ENCODE data around the gene TUSC2. TPM values are rescaled to one million over a fixed set of nuclear protein-coding genes. Genes with fewer than 3 reads are reported as not detected.
A peak's percentile ranks its signal among the peaks of the same experiment; 100 is the strongest.

TUSC2 gene
- polyA plus RNA-seq, 1 of the 3 experiments (the other 2 are of a cell fraction), result 58.7 TPM

GRCh38 chr3:50303013-50303815, 24.8 kb downstream of the TUSC2 start, which contains the start of gene HYAL1:
Gene HYAL1 (minus strand): TSS chr3:50303574. CDS start chr3:50302956, 618 bp downstream.
- POLR2A ChIA-PET, result no interaction called here
- Histone ChIP-seq H3K4me1 (ENCODE audit: control insufficient read depth in 1 of 2, insufficient read depth in 2 of 2, low read depth in 1 of 2, low read length in 1 of 2) (peaks cover 7 to 34% of the 10 kb centered on the region in 2 experiments; a peak in 2 of 4 replicates), H3K9me3 (0 out of 2 replicates have a peak, but pooled peaks cover 7% of the 10 kb centered on the region), H3K9ac (no peak within 1 kb of the TSS), H2AFZ (ENCODE audit: low read depth) (no peak within 1 kb of the TSS), H3F3A (replicated peaks; ENCODE audit: insufficient read depth) (peaks cover 2% of the 10 kb centered on the region), H3K27me3 (ENCODE audit: insufficient read depth) (no peaks in the 10 kb centered on the region), H3K4me2 (no peak within 1 kb of the TSS), H3K27ac (ENCODE audit: low read depth in 2 of 2, low read length in 1 of 2) (peak within 1 kb of the TSS in 1 of 2 experiments; percentile 76; a peak in 2 of 4 replicates), H4K20me1 (ENCODE audit: insufficient read depth) (no peaks in the 10 kb centered on the region), H3K36me3 (replicated peaks in 1 of 2; ENCODE audit: control insufficient read depth in 1 of 2, insufficient read depth in 2 of 2, low read length in 1 of 2) (no peaks in the 10 kb centered on the region), H3K79me2 (ENCODE audit: insufficient read depth) (peaks cover 6% of the 10 kb centered on the region; the same call in 1 of the 2 replicates), H3K4me3 (ENCODE audit: low read depth in 2 of 2, low read length in 1 of 2) (no peak within 1 kb of the TSS), H3K9me2 (no peaks in the 10 kb centered on the region)
- TF ChIP-seq, protein P1, sequence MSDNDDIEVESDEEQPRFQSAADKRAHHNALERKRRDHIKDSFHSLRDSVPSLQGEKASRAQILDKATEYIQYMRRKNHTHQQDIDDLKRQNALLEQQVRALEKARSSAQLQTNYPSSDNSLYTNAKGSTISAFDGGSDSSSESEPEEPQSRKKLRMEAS (IDR thresholded peaks at IDR 0.05; ENCODE audit: low read depth), result no peak
- no peak for TF ChIP-seq CTCF (IDR thresholded peaks at IDR 0.05)
- no peak for TF ChIP-seq JUND (IDR thresholded peaks at IDR 0.05)
- peak; percentile 42 for TF ChIP-seq RAD21 (IDR thresholded peaks at IDR 0.05; ENCODE audit: low read length)
- no peak for TF ChIP-seq NFIC (IDR thresholded peaks at IDR 0.05; ENCODE audit: borderline replicate concordance)
- TF ChIP-seq RXRA (IDR thresholded peaks at IDR 0.05; ENCODE audit: borderline replicate concordance, low read depth), result no peak
- TF ChIP-seq TAF1 (IDR thresholded peaks at IDR 0.05; ENCODE audit: borderline replicate concordance, low read depth, low read length), result no peak
- TF ChIP-seq GABPA (IDR thresholded peaks at IDR 0.05; ENCODE audit: low read depth), result no peak
- WGBS (ENCODE audit: low lambda C conversion rate), result 87% methylated on average over 4 of the region's 14 CpGs
- DNase-seq, result peak; percentile 70
- CTCF ChIA-PET, result interaction anchor here (0.8 to 7.7 kb wide), 7 partner anchors 16 to 242 kb away, joined by 3 to 45 read pairs (median 5); partner anchors contain the start of gene TUSC2

GRCh38 chr3:50302095-50303012, 25.7 kb downstream of the TUSC2 start:
- Histone ChIP-seq H3K9me2 (no peaks in the 10 kb centered on the region), H3K4me3 (ENCODE audit: low read depth in 2 of 2, low read length in 1 of 2) (no peak overlapping the region), H3K9ac (no peak overlapping the region), H3K27me3 (ENCODE audit: insufficient read depth) (no peaks in the 10 kb centered on the region), H3F3A (replicated peaks; ENCODE audit: insufficient read depth) (no peaks in the 10 kb centered on the region), H3K36me3 (replicated peaks in 1 of 2; ENCODE audit: control insufficient read depth in 1 of 2, insufficient read depth in 2 of 2, low read length in 1 of 2) (peaks cover 0 to 2% of the 10 kb centered on the region in 2 experiments), H3K4me1 (ENCODE audit: control insufficient read depth in 1 of 2, insufficient read depth in 2 of 2, low read depth in 1 of 2, low read length in 1 of 2) (peaks cover 10 to 38% of the 10 kb centered on the region in 2 experiments; a peak in 2 of 4 replicates), H2AFZ (ENCODE audit: low read depth) (no peak overlapping the region), H4K20me1 (ENCODE audit: insufficient read depth) (no peaks in the 10 kb centered on the region), H3K79me2 (ENCODE audit: insufficient read depth) (peaks cover 7% of the 10 kb centered on the region; the same call in 1 of the 2 replicates), H3K27ac (ENCODE audit: low read depth in 2 of 2, low read length in 1 of 2) (peak overlapping the region in 1 of 2 experiments; percentile 76; a peak in 2 of 4 replicates), H3K4me2 (no peak overlapping the region), H3K9me3 (0 out of 2 replicates have a peak, but pooled peaks cover 7% of the 10 kb centered on the region)
- ChIA-PET CTCF (interaction anchor here (0.8 to 7.7 kb wide), 7 partner anchors 17 to 243 kb away, joined by 3 to 45 read pairs (median 5); partner anchors contain the start of gene TUSC2), POLR2A (no interaction called here)
- 86% methylated on average over 19 of the region's 32 CpGs for WGBS (ENCODE audit: low lambda C conversion rate)
- TF ChIP-seq ELF1 (IDR thresholded peaks at IDR 0.05) (no peak), TCF12 (IDR thresholded peaks at IDR 0.05) (no peak), TAF1 (IDR thresholded peaks at IDR 0.05; ENCODE audit: borderline replicate concordance, low read depth, low read length) (no peak), NRF1 (IDR thresholded peaks at IDR 0.05; ENCODE audit: low read depth, low read length) (no peak)
- no peak for DNase-seq
